NCI-H2196 (cell line): Measurements from ENCODE around the gene AGMO.
"Not testable (repeated sequence)": the region's sequence is repeated elsewhere in the genome, so short reads cannot be mapped to it uniquely, and the experiment has no call there.

Experiments used
- DNase-seq: peaks from one replicate; lab custom pipeline; 2025; ENCODE audit not compliant: unreplicated experiment; lab: John Stamatoyannopoulos, UW

The AGMO gene

DNA sequence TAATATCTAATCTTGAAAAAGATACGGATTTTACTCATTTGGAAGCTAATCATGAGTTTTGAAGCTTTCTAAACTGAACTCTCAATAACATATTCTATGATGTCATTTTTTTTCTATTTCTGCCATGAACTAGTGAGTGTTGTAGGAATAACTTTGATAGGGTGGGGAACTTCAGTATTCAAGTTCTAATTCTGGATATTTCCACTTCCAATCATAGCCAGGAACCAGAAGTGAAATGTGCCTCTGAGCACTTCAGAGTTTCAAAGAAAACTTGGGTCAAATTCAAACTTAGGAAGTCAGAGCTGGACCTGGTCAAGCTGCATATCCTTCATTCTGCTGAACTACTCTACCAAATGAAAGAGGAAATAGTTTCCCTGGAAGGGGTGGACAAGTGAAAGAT, 847 bp downstream of the AGMO start:
- DNase-seq = no peak

DNA sequence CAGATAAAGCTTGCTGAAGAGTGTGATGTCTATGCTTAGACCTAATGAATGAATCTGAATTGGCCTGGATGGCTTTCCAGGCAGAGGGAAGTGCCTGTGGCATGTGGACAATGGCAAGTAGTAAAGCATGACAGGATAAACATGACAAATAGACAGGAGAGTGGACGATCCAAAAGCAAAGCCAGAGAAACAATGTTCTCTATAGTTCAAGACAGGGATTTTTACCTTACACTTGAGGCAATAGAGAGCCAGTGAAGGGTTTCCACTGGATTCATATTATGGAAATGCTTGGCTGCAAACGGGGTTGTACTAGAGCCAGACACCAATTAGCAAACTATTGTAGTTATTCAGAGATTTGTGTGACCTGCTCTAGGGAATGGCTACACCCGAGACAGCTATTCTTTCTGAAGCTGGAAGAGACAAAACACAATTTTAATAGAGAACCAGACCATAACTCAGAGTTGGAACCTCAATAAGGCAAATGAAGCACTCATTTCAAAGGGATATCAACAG, 2.3 kb downstream of the AGMO start:
- no peak for DNase-seq

DNA sequence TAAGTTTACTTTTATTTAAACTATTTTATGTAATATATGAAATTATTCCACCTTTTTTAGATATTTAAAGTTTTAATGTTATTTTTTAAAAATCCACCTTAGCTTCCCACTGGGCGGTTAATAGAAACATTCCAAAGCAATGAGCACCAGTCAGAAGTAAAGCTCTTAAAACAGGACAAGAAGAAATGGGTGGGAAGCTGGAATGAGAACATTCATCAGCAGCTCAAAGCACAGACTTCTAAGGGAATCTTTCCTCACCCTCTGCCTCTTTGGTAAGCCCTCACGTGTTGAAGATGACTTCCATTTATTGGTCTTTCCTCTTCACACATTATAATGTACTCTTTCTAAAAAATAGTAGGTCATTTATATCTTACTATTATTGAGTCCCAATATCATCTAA, 3.1 kb downstream of the AGMO start:
- no peak for DNase-seq

- DNase-seq = no peak
Observed at GRCh38 chr7:15557686-15558085, 4.1 kb downstream of the AGMO start.

DNA sequence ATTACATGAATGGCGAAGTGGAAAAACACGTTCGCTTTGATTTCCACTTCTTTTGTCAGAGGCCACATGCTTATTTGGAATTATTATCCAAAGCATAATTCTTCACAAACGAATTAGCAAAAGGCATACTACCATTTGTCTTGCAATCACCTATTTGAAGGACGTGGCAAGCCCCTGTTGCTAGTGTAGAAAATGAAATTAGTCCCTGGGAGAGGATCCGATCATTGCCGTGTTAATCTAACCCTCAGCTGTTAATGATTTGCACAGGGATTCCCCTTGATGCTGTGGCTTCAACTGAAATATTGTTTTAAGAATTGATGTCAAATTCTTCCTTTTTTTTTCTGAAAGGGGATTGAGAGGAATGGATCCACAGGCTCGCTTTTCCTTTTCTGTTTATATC, 4.6 kb downstream of the AGMO start:
- no peak for DNase-seq

- no peak for DNase-seq
Observed at GRCh38 chr7:15556339-15557105, 5.3 kb downstream of the AGMO start.

GRCh38 chr7:15555381-15555859, 6.4 kb downstream of the AGMO start:
- peak; percentile 54 for DNase-seq

DNA sequence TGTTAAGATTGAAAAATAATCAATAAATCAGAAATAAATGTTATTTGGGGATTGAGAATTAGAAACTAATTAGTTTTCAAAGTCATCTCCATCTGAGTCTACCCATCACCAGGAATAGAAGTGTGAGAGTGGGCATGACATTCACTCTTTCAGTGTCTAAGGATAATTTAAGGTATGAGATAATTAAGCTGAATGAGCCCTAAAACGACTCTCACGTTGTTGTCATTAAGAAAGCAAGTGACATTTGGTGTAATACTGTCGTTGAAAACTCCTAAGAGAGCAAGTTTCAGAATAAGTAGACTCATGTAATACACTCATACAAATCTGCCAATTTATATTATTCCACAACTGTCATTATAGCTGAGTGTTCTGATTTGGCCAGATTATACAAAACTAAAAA, 7.1 kb downstream of the AGMO start:
- DNase-seq = no peak

GRCh38 chr7:15554081-15554480, 7.7 kb downstream of the AGMO start:
- DNase-seq = no peak

GRCh38 chr7:15547320-15547719, 14.5 kb downstream of the AGMO start:
- not testable (repeated sequence) for DNase-seq

DNA sequence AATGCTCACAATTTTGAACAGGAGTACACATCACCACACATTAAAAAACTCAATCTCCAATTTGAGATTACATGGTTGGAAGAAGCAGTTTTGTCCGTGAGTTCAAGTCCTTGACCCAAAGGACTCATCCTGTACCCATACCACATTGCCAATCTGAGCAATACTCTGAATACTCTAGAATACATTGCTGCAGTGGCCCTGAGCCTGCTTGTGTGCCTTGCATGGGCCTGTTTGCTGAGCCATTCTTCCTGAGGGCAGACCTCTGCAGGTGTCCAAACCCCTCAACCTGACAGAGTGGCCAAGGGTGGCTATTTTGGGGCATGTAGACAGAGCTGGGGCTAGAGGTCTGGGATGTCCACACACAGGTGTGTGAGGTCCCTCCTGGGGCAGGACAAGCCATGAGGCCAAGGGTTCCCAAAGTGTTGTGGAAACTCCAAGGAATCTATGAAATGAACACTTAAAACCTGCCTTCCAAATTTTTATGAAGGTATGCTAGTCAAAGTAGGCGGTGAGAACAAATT, 15.5 kb downstream of the AGMO start:
- no peak for DNase-seq

- DNase-seq = no peak
Observed at GRCh38 chr7:15544050-15544449, 17.8 kb downstream of the AGMO start.

- DNase-seq = no peak
Observed at GRCh38 chr7:15543256-15543655, 18.6 kb downstream of the AGMO start.

DNA sequence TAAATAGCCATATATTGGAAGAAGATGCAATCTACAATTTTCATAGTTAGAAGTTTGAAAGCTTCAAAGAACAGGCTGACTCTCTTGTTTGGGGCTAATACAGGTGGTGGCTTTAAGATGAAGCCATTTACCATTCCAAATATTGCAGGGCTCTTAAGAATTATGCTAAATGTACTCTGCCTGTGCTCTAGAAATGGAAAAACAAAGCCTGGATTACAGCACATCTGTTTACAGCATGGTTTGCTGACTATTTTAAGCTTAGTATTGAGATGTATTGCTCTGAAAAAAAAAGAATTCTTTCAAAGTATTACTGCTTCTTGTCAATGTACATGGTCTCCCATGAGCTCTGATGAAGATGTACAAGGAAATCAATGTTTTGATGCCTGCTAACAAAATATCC, 34.2 kb downstream of the AGMO start:
- DNase-seq = no peak

DNA sequence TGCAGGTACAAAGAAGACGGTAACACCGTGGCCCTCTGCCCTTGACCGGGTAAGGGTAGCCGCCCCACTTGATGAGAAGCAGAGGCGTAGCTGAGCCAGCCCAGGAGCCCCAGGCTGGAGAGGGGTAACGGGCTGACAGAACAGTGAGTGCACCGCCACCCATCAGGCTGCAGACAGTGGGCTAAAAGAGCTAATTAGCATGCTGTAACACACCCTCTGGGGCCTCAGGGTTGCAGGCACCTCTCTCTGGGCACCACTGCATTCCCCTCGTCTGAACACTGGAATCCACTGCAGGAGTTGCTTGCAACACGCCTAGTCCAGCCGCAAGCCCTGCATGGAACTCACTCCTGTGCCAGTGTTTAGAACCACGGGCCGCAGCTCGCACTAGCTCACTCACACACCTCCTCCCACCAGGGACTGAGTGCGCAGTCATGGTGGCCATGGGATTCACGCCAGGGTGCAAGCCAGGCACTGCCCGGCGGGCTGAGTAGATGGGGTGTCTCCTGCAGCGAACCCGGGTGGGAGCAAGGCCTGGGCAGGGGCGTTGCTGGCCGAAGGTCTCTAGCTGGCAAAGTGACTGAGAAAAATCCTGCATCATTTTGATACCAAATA, 36.1 kb downstream of the AGMO start:
- no peak for DNase-seq

- no peak for DNase-seq
Observed at GRCh38 chr7:15524077-15524476, 37.7 kb downstream of the AGMO start.

DNA sequence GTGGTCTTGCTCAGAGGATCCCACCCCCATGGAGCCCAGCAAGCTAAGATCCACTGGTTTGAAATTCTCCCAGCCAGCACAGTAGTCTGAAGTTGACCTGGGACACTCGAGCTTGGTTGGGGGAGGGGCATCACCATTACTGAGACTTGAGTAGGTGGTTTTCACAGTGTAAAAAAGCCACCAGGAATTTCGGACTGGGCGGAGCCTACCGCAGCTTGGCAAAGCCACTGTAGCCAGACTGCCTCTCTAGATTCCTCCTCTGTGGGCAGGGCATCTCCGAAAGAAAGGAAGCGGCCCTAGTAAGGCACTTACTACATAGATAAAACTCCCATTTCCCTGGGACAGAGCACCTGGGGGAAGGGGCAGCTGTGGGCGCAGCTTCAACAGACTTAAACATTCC, 44.0 kb downstream of the AGMO start:
- DNase-seq = not testable (repeated sequence)

- DNase-seq = no peak
Observed at GRCh38 chr7:15515252-15515651, 46.6 kb downstream of the AGMO start.

- DNase-seq = no peak
Observed at GRCh38 chr7:15508258-15508657, 53.6 kb downstream of the AGMO start.

DNA sequence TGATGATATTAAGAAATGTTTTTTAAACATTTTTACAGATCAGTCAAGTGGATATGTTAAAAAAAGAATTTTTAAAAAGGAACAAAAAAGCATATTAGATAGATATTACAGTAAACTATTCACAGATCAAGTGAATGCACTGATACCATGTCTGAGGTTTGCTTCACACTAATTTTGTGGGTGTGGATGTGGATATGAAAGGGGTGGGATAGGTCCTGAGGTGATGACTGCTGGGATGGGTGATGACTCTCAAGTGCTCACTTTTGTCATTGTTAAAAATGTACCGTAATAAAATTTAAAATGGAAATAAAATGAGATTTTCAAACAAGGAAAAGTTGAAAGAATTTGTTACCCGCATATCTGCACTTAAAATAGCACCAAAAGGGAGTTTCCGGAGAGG, 54.1 kb downstream of the AGMO start:
- DNase-seq = no peak

GRCh38 chr7:15507171-15507570, 54.6 kb downstream of the AGMO start:
- no peak for DNase-seq

- no peak for DNase-seq
Observed at GRCh38 chr7:15505761-15506160, 56.1 kb downstream of the AGMO start.
